GM12878 (cell line): ENCODE measurements around the gene ITGA2. TPM values are rescaled to one million over a fixed set of nuclear protein-coding genes. Genes with fewer than 3 reads are reported as not detected.

Experiments
- ATAC-seq: fragments of 200-7000 bp; cut with Tn5 transposase; 3 replicates; pipeline ENCODE4 v1.9.1; 2020; ENCODE audit warnings: mild to moderate bottlenecking, moderate library complexity
- BruUV-seq: library from RNA; stranded (reverse); fragments of 400-500 nt; replicated peaks from 2 replicates; lab custom pipeline; 2021; lab: Mats Ljungman, UMichigan
- CTCF ChIA-PET: fragments of 300-600 bp; sonication (Branson Sonifier 250); formaldehyde crosslinking; extraction: SDS; loops from one replicate; lab custom pipeline; 2021; ENCODE audit warnings: inconsistent platforms; lab: Yijun Ruan, JAX
- POLR2A ChIA-PET: fragments of 350-600 bp; formaldehyde crosslinking; extraction: SDS; loops from one replicate; lab custom pipeline; 2021; ENCODE audit warnings: inconsistent platforms; lab: Charles Lee
- RAD21 ChIA-PET: fragments of 300-600 bp; sonication (Branson Sonifier 250); formaldehyde crosslinking; loops from one replicate; lab custom pipeline; 2023; ENCODE audit warnings: antibody characterized with exemption; ENCODE audit not compliant: unreplicated experiment; lab: Charles Lee
- SMC1A ChIA-PET: fragments of 300-600 bp; sonication (Branson Sonifier 250); formaldehyde crosslinking; loops from one replicate; lab custom pipeline; 2023; ENCODE audit not compliant: unreplicated experiment, uncharacterized antibody; lab: Charles Lee
- DNase-seq: peaks from one replicate; pipeline ENCODE4 v3.0.0-alpha.2; 2011; ENCODE audit warnings: low read depth, low spot score
- FAIRE-seq: peaks from 3 replicates; lab custom pipeline; 2011; peaks lifted over from hg19 to GRCh38; lab: Jason Lieb, UNC
- H2AFZ ChIP-seq: 2 replicates; pipeline ENCODE4 v1.6.0; 2011; ENCODE audit warnings: low read depth, low read length, control low read depth; ENCODE audit not compliant: control insufficient read depth
- H3K27ac ChIP-seq: 2 replicates; pipeline ENCODE4 v1.5.1; 2011; ENCODE audit warnings: control low read depth; ENCODE audit not compliant: control insufficient read depth, insufficient read depth
- H3K27me3 ChIP-seq, 2 experiments: replicated peaks in 1 of 2; 2 replicates each; pipeline versions ENCODE4 v1.6.0 to v1.6.1; 2011; ENCODE audit warnings: low read length in 1 of 2; ENCODE audit not compliant: control insufficient read depth in 2 of 2, insufficient read depth in 2 of 2
- H3K36me3 ChIP-seq, 2 experiments: 2 replicates each; pipeline ENCODE4 v1.5.1; 2011; ENCODE audit warnings: low read length in 1 of 2; ENCODE audit not compliant: control insufficient read depth in 2 of 2, insufficient read depth in 2 of 2
- H3K4me1 ChIP-seq: 2 replicates; pipeline ENCODE4 v1.6.1; 2011; ENCODE audit warnings: mild to moderate bottlenecking, low read length, moderate library complexity, mixed read lengths; ENCODE audit not compliant: control insufficient read depth, insufficient read depth
- H3K4me2 ChIP-seq: 2 replicates; pipeline ENCODE4 v1.6.0; 2011; ENCODE audit warnings: control low read depth; ENCODE audit not compliant: control insufficient read depth, insufficient read depth
- H3K4me3 ChIP-seq: fragments of 200-600 bp; sonication (generic); 2 replicates; pipeline ENCODE4 v1.5.1; 2016
- H3K79me2 ChIP-seq: 2 replicates; pipeline ENCODE4 v1.6.0; 2011; ENCODE audit warnings: low read length; ENCODE audit not compliant: control insufficient read depth, insufficient read depth
- H3K9ac ChIP-seq: 2 replicates; pipeline ENCODE4 v1.8.0; 2011; ENCODE audit warnings: low read length, control low read depth, mixed read lengths; ENCODE audit not compliant: control insufficient read depth, insufficient read depth
- H3K9me3 ChIP-seq: replicated peaks from 3 replicates; pipeline ENCODE4 v1.5.1; 2011; ENCODE audit warnings: mild to moderate bottlenecking, low read length; ENCODE audit not compliant: control insufficient read depth, insufficient read depth
- H4K20me1 ChIP-seq: 2 replicates; pipeline ENCODE4 v1.6.0; 2011; ENCODE audit not compliant: control insufficient read depth, insufficient read depth
- CREM ChIP-seq: IDR thresholded peaks from 2 replicates; pipeline ENCODE4 v1.6.1; 2014; ENCODE audit warnings: antibody characterized with exemption, low read depth
- KAT2A ChIP-seq: conservative IDR thresholded peaks from 2 replicates; pipeline ENCODE4 v1.6.1; 2011; ENCODE audit warnings: low read depth, low read length; ENCODE audit not compliant: control insufficient read depth
- LARP7 ChIP-seq: fragments of 450-650 bp; IDR thresholded peaks from 2 replicates; pipeline ENCODE4 v1.6.1; 2017; ENCODE audit warnings: mild to moderate bottlenecking
- MTA3 ChIP-seq: IDR thresholded peaks from 2 replicates; pipeline ENCODE4 v1.6.1; 2012; ENCODE audit warnings: low read length, inconsistent platforms, borderline replicate concordance
- REST ChIP-seq: IDR thresholded peaks from 2 replicates; pipeline ENCODE4 v1.6.1; 2012; ENCODE audit warnings: mild to moderate bottlenecking, low read depth, low read length
- RFX5 ChIP-seq: IDR thresholded peaks from 2 replicates; pipeline ENCODE4 v1.6.1; 2011; ENCODE audit warnings: low read depth, low read length, improper control_type of control experiment
- ZNF207 ChIP-seq: fragments of 450-650 bp; IDR thresholded peaks from 2 replicates; pipeline ENCODE4 v1.6.1; 2014; ENCODE audit warnings: antibody characterized with exemption, mild to moderate bottlenecking, borderline replicate concordance
- WGBS: methylation state at CpG from one replicate; pipeline ENCODE4 v1.1.6; 2016; ENCODE audit warnings: low lambda C conversion rate; ENCODE audit not compliant: insufficient replicate concordance, insufficient coverage; ENCODE audit errors: missing lambda C conversion rate; 5-methylcytosine and 5-hydroxymethylcytosine counted together
- in situ Hi-C: fragments of 300-500 bp; cut with MboI; formaldehyde crosslinking; loops from 9 replicates; pipeline ENCODE4 v1.14.3; 2018; ENCODE audit warnings: mixed read lengths
- intact Hi-C: fragments of 100-400 bp; cut with micrococcal nuclease; formaldehyde crosslinking; loops from one replicate; pipeline ENCODE4 v1.14.2; 2022; ENCODE audit not compliant: unreplicated experiment
- polyA plus RNA-seq, 11 experiments: library from polyadenylated mRNA; depleted of rRNA in 4 of 11; unstranded in 6 of 11; stranded (reverse) in 5 of 11; fragments of >200 nt; fragmentation: Nextera tagmentation in 4 of 11; fragmentation: Illumina TruSeq in 1 of 11; extraction: Ambion mirVana in 4 of 11; extraction: Trizol in 1 of 11; gene quantifications; 1 replicate in 1 of 11; 2 replicates in 10 of 11; pipeline versions ENCODE4 v1.2.1 to v1.2.3, GENCODE V29; 2011 to 2016; ENCODE audit warnings: inconsistent platforms in 2 of 11, missing spikeins in 2 of 11, low read depth in 1 of 11
- total RNA-seq, 4 experiments: library from RNA; depleted of rRNA in 3 of 4; stranded (reverse); fragments of >200 nt in 3 of 4; fragmentation: Illumina TruSeq in 1 of 4; extraction: Trizol in 1 of 4; gene quantifications; 2 replicates each; pipeline versions ENCODE4 v1.2.1 to v1.2.3, GENCODE V29; 2013 to 2021
- TF ChIP-seq, protein P1 (sequence below): fragments of 450-650 bp; IDR thresholded peaks from 2 replicates; pipeline ENCODE4 v1.6.1; 2016; ENCODE audit warnings: mild to moderate bottlenecking, moderate library complexity, borderline replicate concordance
- TF ChIP-seq, protein P2 (sequence below): fragments of 450-650 bp; conservative IDR thresholded peaks from 2 replicates; pipeline ENCODE4 v1.6.1; 2017; ENCODE audit warnings: mild to moderate bottlenecking, moderate library complexity

ITGA2 gene
- total and polyA plus RNA-seq, 10 of the 15 experiments (the other 5 are each of a cell fraction or from before 2014, with no cell fraction given) = under 0.01 to 0.13 (median 0.03) TPM; not detected in 6

DNA sequence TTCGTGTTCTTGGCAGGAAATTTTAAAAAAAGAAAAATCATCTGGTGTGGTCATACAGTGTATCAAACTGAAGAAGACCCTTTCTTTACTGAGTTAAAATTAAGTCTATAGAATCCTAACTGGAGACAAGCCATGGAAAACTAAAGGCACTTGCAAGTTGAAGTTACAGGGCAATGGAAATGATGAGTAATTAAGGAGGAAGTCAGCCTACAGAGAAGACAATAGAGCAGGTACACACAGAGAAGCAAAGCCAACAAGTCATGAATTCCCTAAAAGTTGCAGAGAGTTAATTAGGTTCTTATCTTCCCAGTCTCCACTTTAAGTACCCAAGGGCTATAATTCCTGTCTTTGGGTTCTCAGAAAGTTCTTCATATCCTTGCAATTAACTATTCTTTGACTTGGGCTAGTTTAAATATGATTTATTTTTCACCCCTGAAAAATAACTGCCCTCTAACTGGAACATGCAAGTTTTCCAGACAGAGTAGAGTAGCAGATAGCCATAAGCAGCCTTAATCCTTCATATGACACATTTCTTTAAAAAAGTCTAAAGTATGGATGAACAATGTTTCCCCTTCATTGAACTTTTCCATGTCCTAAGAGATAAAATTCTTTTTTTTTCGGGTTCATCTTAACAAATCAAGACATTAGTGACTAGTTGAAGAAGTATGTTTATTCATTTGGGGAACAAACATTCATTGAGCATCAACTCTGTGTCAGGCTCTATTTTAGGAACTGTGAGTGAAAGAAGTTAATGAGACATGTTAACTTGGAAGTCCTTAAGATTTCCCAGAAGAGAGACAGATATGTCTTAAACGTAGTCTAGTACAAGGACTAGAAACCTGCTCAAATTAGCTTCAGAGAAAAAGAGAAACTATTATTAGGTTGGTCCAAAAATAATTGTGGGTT is 5.2 kb upstream of the ITGA2 start:
- Histone ChIP-seq H3K9ac (no peak overlapping the region), H3K4me1 (no peaks in the 10 kb centered on the region), H3K9me3 (no peaks in the 10 kb centered on the region), H3K79me2 (no peaks in the 10 kb centered on the region), H3K4me3 (no peak overlapping the region), H3K4me2 (no peak overlapping the region), H3K27ac (no peak overlapping the region), H4K20me1 (no peaks in the 10 kb centered on the region), H3K36me3 (no peaks in the 10 kb centered on the region), H2AFZ (no peak overlapping the region), H3K27me3 (peaks cover 3 to 8% of the 10 kb centered on the region in 2 experiments)
- 0% methylated on average over 3 of the region's 3 CpGs for WGBS
- ATAC-seq (no peak), FAIRE-seq (no peak), DNase-seq (no peak)
- in situ Hi-C loops (no loop called here), intact Hi-C loops (no loop called here)
- ChIA-PET SMC1A (no interaction called here), POLR2A (no interaction called here), CTCF (no interaction called here), RAD21 (no interaction called here)
- BruUV-seq = no TSS peak
- TF ChIP-seq LARP7 (no peak), ZNF207 (no peak), MTA3 (no peak), REST (no peak), KAT2A (no peak), CREM (no peak), RFX5 (no peak)
- TF ChIP-seq, protein P1, sequence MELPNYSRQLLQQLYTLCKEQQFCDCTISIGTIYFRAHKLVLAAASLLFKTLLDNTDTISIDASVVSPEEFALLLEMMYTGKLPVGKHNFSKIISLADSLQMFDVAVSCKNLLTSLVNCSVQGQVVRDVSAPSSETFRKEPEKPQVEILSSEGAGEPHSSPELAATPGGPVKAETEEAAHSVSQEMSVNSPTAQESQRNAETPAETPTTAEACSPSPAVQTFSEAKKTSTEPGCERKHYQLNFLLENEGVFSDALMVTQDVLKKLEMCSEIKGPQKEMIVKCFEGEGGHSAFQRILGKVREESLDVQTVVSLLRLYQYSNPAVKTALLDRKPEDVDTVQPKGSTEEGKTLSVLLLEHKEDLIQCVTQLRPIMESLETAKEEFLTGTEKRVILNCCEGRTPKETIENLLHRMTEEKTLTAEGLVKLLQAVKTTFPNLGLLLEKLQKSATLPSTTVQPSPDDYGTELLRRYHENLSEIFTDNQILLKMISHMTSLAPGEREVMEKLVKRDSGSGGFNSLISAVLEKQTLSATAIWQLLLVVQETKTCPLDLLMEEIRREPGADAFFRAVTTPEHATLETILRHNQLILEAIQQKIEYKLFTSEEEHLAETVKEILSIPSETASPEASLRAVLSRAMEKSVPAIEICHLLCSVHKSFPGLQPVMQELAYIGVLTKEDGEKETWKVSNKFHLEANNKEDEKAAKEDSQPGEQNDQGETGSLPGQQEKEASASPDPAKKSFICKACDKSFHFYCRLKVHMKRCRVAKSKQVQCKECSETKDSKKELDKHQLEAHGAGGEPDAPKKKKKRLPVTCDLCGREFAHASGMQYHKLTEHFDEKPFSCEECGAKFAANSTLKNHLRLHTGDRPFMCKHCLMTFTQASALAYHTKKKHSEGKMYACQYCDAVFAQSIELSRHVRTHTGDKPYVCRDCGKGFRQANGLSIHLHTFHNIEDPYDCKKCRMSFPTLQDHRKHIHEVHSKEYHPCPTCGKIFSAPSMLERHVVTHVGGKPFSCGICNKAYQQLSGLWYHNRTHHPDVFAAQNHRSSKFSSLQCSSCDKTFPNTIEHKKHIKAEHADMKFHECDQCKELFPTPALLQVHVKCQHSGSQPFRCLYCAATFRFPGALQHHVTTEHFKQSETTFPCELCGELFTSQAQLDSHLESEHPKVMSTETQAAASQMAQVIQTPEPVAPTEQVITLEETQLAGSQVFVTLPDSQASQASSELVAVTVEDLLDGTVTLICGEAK = no peak
- TF ChIP-seq, protein P2, sequence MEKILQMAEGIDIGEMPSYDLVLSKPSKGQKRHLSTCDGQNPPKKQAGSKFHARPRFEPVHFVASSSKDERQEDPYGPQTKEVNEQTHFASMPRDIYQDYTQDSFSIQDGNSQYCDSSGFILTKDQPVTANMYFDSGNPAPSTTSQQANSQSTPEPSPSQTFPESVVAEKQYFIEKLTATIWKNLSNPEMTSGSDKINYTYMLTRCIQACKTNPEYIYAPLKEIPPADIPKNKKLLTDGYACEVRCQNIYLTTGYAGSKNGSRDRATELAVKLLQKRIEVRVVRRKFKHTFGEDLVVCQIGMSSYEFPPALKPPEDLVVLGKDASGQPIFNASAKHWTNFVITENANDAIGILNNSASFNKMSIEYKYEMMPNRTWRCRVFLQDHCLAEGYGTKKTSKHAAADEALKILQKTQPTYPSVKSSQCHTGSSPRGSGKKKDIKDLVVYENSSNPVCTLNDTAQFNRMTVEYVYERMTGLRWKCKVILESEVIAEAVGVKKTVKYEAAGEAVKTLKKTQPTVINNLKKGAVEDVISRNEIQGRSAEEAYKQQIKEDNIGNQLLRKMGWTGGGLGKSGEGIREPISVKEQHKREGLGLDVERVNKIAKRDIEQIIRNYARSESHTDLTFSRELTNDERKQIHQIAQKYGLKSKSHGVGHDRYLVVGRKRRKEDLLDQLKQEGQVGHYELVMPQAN = no peak
